ENCODE data around the gene XK.

GRCh38 chrX:37754516-37754915 is 68.9 kb downstream of the XK start:
- TF ChIP-seq CTCF (IDR thresholded peaks at IDR 0.05 in 8 of 11, conservative IDR thresholded peaks at IDR 0.05 in 3 of 11) (no peak), POLR2A (IDR thresholded peaks at IDR 0.05) (no peak), POLR2AphosphoS5 (IDR thresholded peaks at IDR 0.05) (no peak)

Measured in spleen (tissue), 7 donors.